ENCODE measurements around the gene CTNNBL1.

The CTNNBL1 gene

DNA sequence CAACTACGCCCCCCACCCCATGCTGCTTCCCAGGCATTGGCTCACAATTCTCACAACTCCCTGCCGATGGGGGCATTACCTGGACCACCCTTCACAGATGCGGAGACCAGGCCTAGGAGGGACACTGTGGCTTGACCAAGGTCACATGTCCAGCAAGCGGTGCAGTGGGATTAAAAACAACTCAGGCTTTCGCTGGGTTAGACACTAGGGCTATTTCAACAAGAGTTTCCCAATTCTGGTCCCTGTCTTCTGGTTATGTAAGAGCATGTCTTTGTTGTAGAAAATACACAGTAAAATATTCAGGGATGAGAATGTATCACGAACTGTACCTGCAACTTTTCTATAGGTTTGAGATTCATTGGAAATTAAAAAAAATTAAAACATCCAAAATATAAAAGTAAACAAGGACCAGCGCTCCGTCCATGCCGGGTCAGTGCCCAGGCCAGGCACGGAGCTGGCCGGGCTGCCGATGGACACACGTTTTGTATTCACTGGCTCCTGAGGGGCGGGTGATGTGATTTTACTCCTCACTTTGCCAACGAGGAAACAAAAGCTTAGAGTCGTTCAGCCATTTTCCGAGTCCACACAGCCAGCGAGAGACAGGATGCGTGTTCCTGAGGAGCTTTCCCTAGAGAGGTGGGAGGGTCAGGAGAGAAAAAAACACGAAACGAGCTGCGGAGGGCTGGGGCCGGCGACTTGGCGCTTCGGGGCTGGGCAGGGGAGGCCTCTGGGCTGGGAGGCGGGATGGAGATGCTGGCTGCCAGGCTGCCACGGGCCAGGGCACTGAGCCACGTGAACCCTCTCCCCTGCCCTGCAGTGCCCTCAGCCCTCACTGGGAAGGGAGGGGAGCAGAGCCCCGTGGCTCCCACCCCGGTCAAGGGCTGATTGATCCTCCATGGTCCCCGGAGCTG lies 192.0 kb downstream of the CTNNBL1 start:
- peak; percentile 20 for DNase-seq

DNA sequence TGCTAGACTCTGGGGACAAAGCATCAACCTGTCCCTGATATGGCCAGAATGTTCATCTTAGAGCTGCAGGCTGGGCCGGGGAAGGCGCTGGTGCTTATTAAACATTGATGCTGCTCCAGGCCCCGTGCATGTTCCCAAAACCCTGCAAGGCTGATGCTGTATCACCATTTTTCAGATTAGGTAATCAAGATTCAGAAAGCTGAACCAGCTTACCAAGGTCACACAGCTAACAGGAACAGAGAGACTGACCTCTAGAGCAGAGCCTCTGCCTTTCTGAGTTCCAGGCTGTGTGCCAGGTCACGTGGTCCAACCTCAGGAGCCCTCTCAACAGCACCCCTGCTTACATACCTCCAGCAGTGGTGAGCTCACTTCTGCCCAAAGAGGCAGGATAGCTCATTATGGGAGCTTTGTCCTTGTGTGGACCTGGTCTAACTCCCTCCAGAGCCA lies 193.0 kb downstream of the CTNNBL1 start:
- peak; percentile 46 for DNase-seq

DNA sequence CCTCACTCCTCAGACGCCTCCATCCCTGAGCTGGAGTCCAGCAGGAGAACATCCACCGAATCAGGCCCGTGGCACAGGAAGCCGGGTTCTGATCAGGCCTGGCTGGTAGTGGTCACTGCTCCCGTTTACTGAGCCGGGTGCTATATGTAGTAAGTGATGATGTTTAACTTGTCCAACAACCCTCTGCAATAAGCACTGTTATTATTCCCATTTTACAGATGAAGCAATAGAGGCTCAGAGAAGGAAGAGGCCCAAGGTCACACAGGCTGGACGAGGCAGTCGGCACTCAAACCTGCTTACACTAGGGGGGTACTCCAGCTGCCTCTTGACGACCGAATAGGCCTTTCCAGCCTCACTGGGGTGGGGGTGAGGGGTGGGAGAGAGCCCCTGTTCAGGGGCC lies 194.8 kb downstream of the CTNNBL1 start:
- DNase-seq, result no peak

DNA sequence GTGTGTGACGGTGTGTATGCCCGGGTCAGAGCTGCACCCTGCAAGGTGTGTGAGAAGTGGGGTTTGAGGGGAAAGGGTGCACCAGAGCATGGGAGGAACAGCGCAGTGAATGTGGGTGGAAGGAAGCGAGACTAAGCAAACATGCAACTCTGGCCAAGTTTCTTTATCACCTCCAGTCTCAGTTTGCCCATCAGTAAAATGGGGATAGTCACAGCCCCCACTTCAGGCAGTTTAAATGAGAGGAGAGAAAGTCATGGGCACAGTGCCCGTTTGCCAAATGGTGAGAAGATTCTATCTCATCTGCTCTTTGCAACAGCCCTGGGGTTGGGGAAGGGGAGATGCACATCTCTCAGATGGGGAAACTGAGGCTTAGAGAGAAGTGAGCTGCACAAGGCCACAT lies 196.3 kb downstream of the CTNNBL1 start:
- DNase-seq, result no peak

DNA sequence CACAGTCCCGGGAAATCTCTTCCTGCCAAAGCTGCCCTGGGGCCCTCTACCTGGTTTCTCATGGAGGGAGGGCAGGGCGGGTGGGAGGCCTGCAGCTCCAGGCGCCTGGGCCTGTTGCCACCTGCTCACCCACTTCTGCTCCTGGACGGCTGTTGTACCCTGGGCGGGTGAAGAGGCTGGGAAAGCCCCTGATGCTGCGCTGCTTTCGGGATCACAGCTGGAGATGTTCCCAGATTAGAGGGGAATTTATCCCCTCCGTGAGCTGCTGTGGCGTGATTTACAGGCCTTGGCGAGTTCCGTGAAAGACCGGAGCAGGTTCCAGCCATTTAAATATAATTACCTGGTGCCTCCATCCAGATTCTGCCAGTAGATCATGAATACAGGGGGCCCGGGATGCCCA lies 196.8 kb downstream of the CTNNBL1 start:
- peak; percentile 23 for DNase-seq

DNA sequence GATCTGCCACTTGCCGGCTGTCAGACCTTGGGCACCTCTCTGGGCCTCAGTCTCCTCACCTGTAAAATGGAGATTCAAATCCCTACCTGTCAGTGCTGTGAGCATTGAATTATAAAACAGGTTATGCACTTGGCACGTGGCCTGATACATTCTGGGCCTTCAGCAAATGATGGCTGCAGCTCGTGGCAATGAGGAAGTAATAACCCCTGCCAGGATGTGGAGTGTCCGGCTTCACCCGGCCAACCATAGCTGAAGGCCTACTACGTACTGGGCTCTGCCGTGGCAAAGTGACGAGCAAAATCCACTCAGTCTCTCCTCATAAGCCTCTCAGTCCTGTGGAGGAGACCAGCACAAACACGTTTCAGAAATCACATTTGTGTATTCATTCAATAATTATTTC lies 198.2 kb downstream of the CTNNBL1 start:
- DNase-seq, result peak; percentile 29

DNA sequence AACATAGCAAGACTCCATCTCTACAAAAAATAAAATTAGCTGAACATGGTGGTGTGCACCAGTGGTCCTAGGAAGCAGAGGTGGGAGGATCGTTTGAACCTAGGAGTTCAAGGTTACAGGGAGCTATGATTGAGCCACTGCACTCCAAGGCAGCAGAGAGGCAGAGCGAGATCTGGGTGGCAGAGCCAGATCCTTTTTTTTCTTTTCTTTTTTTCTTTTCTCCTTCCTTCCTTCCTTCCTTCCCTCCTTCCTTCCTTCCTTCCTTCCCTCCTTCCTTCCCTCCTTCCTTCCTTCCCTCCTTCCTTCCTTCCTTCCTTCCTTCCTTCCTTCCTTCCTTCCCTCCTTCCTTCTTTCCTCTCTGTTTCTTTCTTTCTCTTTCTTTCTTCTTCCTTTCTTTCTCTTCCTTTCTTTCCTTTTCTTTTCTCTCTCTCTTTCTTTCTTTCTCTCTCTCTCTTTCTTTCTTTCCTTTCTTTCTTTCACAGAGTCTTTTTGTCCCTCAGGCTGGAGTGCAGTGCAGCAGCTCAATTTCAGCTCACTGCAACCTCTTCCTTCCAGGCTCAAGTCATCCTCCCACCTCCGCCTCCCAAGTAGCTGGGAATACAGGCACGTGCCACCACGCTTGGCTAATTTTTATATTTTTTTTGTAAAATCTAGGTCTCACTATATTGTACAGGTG lies 199.9 kb downstream of the CTNNBL1 start:
- DNase-seq, result no peak

DNA sequence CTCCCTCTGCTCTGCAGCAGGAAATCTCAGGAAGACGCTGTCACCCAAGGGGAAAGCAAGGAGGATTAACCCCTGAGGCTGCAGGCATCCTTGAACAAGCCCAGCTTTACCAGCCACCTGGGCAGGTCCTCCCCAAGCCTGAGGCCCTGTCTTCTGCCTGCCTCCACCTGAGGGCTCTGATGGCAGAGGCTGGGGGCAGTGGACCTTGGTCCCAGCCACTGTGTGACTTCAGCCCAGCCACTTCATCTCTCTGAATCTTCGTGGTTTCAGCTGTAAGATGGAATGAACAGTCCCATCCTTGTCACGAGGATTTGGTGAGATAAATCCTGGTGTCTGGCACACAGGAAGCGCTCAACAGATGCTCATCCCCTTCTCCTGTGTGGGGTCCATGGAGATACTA lies 200.6 kb downstream of the CTNNBL1 start:
- DNase-seq, result no peak

DNA sequence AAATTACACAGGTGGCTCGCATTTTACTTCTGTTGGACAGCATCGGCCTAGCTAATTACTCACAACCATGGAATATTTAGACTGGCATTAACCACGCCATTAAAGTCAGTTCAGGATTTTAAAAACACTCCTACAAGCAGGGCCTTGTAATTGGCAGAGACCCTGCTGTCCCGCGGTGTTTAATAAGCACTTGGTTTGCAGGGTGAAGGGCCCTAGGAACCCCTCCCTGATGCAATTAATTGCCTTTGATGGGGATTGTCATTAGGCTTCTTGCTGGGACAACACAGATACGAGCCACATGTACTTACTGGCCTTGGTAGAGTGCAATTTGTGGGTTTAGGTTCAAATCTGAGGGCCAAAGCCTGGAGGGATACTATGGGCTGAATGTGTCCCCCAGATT lies 201.3 kb downstream of the CTNNBL1 start:
- no peak for DNase-seq

DNA sequence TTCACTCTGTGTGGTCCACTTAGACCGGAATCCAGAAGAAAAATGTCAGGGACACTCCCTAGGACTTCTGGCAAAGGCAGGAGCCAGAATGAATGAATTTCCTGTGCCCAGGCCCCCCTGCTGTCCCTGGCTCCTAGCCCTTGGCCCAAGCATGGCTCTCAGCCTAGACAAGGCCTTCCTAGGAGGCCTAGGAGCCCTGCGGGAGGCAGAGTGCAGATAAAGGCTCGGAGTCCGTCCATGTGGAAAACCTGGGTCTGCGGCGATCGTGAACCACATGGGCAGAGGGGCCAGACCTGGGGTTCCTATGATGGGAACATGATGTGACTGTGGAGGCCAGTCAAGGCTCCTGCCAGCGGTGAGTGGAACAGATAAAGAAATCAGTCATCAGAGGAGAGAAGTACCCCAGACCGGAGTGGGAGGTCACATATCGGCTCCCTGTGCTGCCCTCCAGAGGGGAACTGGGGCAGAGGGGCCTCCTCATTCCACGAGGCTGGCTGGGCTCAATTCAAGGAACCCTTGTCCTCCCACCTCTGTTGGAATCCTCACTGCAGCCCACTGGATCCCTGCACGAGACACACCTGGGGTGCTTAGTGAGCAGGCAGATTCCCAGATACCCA lies 203.2 kb downstream of the CTNNBL1 start:
- no peak for DNase-seq

DNA sequence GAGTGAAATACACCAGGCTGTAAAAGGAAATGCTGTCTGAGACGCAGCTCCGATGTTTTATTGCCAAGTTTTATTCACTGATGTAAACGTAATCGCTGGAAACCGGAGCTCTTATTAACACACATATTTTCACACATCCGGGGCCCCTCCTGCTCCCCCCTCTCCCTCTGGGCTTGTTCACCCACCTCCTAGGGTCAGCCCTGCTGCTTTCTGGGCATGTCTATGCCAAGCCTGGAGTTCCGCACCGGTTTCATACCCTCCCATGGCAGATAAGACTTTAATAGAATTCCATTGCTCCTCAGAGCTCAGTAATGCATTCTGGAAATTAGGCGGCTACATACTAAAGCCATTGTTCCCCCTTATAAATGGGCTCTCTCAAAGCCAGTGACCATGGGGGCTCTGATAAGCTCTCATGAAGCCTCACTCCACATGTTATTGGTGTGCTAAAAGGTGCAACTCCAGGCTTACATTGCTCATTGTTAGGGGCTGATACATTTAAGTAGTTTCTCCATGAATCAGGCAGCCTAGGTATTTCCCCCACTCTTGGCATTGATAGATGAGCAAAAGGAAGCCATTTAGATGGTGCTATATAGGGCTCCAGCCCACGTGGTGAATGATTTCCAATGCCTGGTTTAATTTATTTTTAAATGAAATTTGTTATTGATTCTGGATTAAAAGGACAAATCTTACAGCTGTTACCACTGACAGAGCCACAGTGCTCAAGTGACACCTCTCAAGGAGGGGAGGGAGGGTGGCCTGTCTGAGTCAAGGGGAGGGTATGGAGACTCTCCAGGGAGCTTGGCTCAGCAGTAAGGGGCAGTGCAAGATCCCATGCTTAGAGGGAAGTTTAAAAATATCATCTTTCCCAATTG lies 204.6 kb downstream of the CTNNBL1 start:
- DNase-seq, result no peak

DNA sequence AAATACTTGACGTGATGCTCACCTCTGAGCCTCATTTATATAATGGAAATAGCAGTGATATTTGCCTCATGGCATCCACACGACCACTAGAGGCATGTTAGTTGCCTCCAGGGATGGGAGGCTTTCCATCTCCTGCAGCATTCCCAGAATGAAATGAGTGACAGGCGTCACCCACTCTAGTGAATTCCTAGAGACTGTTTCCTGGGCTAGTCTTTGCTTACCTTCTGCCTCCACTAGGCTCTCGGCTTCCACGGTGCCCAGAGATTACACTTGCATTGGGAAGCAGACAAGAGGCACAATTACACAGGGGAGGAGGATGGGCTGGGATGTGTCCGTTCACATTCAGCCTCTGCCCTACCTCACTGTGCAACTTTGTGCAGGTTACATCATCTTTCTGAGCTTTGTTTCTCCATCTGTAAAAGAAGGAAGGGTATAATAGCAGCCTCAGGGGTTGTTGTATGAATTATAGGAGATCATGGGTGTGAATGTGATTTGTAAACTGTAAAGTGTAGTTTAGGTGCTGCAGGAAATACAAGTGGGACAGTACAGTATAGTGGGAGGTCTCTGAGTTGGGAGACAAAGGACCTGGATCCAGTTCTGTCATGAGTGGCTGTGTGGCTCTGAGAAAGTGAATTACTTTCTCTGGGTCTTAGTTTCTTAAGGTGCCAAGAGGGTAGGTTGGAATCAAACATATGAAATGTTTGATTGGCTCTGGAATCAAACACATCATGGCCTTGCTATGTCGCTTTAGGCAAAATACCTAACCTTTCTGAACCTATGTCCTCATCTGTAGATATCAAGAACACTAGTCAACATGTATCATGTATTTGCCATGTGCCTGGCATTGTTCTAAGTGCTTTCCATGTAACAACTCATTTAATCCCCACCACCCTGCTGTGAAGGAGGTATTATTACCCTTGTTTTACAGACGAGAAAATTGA lies 205.5 kb downstream of the CTNNBL1 start:
- no peak for DNase-seq

DNA sequence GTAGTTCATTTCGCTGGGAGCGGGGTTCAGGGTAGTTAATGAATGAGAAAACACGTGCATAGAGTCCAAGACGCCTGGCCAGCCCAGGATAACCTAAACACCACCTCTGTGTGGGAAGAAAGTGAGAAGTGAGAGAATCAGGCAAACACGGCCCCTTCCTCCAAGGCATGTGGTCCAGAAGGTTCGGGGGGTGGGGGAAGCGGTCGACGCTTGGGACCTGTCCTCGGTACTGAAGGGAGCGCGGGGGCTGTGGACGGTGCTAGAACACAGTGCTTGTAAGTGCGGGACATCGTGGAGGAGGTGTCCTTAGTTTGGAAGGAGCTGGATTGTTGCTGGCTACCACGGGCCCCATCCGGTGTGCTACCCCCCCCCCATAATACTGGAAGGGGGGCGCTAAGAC lies 207.4 kb downstream of the CTNNBL1 start:
- no peak for DNase-seq

DNA sequence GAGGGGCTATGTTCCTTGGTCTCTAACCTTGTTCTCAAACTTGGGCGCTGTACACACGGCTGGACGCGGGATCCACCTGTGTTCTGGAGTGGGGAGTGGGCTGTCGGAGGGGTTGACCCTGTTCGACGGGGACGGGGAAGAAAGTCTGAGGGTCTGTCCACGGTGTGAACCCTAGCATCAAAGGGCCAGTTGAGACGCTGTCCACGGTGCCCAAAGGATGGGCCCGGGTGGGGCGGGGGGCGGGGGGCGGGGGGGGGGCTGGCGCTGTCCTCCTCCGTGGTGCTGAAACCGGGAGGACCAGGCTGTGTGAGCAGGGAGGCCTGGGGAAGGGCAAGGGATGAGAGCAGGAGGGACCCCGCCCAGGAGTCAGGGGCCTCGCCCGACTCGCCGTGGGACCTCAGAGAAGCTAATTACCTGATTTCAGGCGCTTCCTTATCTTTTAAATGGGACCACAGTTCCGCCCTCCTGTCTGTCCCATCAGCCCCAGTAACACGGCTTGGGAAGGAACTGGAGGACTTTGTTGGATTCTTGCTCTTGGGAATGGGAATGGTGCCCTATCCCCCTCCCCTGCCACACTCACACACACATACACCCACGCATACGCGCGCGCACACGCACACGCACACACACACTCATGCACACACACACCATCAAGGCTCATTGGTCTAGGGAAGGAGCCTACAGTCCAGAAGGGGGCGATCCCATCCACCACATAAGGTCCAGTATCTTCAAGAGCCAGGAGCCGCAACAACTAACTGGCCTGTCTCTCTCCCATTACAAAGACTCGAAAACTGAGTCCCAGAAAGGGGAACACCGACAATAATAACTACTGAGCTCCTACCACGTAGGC lies 208.0 kb downstream of the CTNNBL1 start:
- peak; percentile 50 for DNase-seq

DNA sequence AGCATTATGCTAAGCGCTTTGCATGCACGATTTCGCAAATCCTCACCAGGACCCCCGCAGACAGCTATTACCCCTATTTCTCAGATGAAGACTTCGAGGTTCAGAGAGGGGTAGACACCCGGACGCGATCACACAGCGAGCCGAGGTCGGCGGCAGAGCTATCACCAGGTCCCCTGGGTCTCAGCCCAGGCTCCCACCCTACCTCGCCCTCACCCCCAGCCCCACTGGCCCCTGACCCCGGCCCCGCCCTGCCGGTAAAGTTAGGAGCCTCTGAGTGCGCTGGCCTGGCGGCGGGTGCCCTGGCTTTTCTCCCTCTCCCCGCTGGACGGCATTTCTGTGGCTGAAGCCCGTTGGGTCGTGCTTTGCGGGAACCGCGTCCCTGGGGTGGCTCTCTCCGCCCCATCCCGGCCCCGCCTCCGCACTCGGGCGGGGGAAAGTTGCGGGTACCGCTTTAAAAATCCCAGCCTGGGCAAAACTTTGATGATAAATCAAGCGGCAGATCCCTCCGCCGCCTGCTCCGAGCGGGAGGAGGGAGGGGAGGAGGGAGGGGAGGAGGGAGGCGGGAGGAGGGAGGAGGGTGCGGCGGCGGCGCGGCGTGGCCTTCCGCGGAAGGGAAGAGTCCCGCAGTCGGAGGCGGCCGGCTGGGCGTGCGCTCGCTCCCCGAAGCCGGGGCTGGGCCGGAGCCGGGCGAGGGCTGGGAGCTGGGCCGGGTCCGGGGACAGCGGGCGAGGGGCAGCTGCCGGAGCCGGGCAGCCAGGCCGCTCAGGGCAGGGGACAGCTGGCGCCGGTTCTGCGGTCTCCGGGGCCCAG lies 208.9 kb downstream of the CTNNBL1 start, which contains the start of gene VSTM2L:
Gene VSTM2L, plus strand, starts transcription at position 624 of the 810 bp plus-strand sequence. CDS start 224 bp downstream, outside the sequence.
- DNase-seq, result no peak

DNA sequence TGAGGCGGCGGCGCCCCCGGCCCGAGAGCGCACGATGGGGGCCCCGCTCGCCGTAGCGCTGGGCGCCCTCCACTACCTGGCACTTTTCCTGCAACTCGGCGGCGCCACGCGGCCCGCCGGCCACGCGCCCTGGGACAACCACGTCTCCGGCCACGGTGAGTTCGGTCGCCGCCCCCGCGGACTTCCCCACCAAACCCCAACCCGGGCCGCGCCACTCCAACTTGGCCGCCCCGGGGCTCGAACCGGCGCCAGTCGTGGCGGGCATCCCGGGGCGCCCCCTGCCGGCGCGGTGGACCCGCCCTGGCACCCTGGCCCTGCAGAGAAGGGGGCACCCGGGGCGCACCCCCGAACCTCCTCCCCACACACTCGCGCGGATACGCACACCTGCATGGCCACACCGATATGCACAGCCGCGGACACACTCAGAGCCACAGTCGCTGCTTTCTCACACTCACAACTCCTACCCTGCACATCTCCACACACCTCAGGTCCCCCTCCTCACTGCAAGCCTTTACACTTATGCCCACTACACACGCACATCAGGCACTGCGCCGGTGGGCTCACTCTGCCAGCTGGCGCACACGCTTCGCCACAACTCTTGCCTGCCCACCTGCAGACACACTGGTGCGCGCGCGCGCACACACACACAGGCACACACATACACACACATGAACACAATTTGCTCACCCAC lies 209.6 kb downstream of the CTNNBL1 start:
- DNase-seq, result no peak

DNA sequence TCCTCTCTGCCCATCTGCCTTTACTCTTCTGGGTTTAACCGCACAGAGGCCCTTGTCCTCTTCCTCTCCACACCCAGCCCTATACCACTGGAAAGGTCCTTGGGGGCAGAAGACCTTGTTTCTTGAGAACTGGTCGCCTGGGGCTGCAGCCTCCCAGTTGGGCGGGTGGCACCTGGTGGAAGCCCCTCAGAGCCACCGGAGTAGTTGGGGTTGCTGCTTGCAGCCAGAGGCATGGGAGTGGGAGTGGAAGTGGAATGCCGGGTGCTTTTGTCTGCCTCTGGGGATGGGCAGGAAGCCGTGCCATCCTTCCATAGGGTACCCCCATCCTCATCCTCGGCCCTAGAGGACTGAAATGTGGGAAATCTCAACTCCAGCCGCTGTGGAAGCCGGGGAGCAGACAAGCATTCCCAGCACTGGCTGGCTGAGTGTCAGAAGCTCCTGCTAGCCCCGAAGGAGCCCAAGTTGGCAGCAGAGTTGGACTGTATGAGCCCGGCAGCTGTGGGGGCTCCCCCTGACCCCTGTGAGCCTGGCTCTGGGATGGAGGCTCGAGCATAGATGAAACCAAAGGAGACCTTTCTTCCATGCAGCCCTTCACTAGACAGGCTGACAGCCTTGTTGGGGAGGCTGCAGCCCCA lies 210.3 kb downstream of the CTNNBL1 start:
- no peak for DNase-seq

DNA sequence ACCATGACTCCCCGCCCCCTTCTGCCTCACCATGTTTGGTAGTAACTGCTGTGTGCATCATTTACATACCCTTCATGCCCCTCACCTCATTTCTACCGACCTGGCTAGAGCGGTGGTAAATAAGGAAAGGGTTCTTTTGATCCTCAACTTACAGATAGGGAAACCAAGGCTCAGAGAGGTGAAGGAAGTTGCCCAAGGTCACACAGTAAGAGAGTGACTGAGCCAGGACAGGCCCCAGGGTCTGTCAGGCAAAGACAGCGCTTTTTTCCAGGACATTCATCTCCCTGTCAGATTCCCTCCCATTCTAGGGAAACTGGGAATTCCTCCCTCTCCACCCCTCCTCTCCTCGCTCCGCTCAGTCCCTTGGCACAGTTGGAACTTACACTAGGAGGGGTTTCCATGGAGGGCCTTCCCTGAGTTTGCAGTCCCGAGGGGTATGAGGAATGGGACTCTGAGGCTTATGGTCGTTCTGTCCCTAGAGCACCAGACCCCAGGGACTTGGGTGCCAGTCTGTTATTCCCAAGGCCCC lies 211.1 kb downstream of the CTNNBL1 start:
- no peak for DNase-seq

All from DMS153 (cell line).